Measurements from ENCODE around the gene RAB14.

The RAB14 gene

DNA sequence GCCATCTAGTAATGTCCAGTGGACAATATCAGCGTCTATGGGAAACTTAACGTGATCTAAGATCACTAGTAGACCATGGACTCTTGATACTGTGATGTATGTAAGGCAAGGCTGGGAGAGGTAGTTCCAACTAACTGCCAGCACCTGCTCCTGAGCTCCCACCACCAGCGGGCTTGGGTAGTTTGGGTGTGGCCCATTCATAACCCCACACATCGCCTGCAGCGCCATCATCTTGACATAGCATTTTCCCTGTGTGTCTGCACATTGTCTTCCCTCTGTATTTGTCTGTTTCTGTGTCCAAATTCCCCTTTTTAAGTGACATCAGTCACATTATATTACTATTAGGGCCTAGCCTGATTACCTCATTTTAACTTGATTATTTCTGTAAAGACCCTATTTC, 38.2 kb upstream of the RAB14 start:
- TF ChIP-seq, protein P1, sequence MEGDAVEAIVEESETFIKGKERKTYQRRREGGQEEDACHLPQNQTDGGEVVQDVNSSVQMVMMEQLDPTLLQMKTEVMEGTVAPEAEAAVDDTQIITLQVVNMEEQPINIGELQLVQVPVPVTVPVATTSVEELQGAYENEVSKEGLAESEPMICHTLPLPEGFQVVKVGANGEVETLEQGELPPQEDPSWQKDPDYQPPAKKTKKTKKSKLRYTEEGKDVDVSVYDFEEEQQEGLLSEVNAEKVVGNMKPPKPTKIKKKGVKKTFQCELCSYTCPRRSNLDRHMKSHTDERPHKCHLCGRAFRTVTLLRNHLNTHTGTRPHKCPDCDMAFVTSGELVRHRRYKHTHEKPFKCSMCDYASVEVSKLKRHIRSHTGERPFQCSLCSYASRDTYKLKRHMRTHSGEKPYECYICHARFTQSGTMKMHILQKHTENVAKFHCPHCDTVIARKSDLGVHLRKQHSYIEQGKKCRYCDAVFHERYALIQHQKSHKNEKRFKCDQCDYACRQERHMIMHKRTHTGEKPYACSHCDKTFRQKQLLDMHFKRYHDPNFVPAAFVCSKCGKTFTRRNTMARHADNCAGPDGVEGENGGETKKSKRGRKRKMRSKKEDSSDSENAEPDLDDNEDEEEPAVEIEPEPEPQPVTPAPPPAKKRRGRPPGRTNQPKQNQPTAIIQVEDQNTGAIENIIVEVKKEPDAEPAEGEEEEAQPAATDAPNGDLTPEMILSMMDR (IDR thresholded peaks at IDR 0.05; ENCODE audit: low read depth, low read length) = no peak

DNA sequence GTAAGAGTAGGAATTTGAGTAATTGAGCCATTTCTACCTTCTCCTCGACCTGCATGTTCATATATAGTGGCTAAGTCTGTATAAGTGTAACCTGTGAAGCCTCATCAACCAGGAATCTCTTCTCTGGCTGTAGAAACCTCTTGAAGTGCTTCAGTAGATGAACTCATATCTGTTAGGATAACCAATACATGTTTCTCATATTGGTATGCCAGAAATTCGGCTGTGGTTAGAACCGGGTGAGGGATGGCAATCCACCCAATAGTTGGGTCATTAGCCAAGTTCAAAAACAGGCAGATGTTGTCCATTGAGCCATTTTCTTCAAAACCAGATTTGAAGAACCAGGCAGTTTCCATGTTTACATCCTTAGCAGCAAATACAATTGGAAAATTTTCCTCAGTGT, 37.4 kb upstream of the RAB14 start:
- TF ChIP-seq, protein P1 (IDR thresholded peaks at IDR 0.05; ENCODE audit: low read depth, low read length) = no peak

More for the DNA sequence above, 38.2 kb upstream of the RAB14 start:
- DNase-seq (ENCODE audit: extremely low read depth, low read depth) = no peak

DNA sequence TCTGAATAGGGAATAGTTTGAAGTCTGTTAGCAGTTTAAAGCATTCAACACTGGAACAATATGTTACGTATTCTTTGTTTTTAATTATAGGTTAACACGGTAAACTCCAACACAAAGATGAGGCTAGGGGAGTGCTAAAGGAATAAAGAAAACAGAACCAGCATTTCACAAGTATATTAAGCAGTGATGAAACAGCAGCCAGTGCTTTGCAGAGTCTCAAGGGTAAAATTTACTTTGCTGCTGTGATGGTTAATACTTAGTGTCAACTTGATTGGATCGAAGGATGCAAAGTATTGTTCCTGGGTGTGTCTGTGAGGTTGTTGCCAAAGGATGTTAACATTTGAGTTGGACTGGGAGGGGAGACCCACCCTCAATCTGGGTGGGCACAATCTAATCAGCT, 36.2 kb upstream of the RAB14 start:
- TF ChIP-seq, protein P1 (IDR thresholded peaks at IDR 0.05; ENCODE audit: low read depth, low read length) = no peak
- DNase-seq (ENCODE audit: extremely low read depth, low read depth) = no peak

More for the DNA sequence above, 37.4 kb upstream of the RAB14 start:
- DNase-seq (ENCODE audit: extremely low read depth, low read depth) = no peak

DNA sequence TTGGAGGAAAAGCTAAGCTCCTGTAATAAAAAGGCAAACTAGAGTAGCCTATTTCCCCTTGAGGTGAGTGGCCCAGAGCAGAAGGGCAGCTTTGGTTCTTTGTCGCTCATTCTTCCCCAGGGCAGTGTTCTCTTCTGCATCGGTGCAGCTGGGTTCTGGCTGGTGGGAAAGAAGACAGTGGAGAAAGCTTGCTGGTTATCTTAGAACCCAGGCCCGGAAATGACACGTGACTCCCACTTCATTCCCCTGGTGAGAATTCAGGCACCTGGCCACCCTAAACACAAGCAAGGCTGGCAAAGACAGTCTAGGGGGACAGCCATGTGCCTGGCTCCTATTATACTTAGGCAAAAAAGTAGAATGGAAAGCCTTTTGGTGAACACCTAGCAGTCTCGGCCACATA, 33.8 kb upstream of the RAB14 start:
- no peak for DNase-seq (ENCODE audit: extremely low read depth, low read depth)
- TF ChIP-seq, protein P1 (IDR thresholded peaks at IDR 0.05; ENCODE audit: low read depth, low read length) = no peak

DNA sequence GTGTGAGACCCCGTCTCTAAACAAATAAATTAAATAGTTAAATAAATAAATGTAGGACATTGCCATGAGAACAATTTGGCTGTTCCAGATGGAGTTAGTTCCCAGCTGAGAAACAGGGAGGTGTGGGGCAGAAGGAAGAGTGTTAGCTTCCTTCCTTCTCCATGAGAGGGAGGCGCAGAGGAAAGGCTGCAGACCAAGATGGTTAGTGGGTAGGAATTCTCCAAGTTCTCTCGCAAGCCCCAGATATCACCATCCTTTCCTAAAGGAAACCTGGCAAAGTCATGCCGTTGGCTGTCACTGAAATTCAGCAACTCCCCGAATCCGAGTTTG, 33.1 kb upstream of the RAB14 start:
- TF ChIP-seq, protein P1 (IDR thresholded peaks at IDR 0.05; ENCODE audit: low read depth, low read length) = no peak
- DNase-seq (ENCODE audit: extremely low read depth, low read depth) = no peak

DNA sequence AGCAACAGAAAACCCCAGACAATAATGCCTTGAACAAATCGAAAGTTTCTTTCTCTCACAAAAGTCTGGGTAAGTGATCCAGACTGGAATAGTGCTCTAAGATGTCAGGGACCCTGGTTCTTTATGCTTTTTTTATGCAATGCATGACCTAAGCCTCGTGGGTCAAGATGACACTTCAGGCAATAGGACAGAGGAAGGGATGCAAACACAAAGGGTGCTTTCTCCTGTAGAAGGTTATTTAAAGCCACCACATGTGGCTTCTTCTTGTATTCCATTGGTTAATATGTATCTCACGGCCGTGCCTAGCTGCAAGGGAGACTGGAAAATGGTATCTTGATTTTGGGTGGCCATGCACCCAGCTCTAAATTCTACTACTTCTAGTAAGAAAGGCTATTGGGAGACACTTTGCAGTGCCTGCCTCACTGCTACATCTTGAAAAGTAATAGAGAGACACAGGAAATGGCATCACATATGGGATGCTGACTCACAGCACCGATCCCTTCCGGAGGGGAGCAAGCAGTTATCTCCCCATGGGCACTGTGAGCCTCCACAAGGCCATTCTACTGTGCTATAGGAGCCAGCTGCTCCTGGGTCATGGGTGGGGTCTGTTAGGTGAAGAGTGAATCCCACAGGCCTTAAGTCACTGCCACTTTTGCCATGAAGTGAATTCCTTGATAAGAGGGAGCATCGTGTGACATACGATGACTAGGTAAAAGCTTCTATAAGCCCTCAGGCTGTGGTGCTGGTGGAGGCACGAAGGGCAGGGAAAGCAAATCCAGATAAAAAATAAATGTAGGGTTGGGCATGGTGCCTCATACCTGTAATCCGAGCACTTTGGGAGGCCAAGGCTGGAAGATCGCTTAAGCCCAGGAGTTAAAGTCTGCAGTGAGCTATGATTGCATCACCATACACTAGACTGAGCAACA, 32.5 kb upstream of the RAB14 start:
- DNase-seq (ENCODE audit: extremely low read depth, low read depth) = no peak
- TF ChIP-seq, protein P1 (IDR thresholded peaks at IDR 0.05; ENCODE audit: low read depth, low read length) = no peak

DNA sequence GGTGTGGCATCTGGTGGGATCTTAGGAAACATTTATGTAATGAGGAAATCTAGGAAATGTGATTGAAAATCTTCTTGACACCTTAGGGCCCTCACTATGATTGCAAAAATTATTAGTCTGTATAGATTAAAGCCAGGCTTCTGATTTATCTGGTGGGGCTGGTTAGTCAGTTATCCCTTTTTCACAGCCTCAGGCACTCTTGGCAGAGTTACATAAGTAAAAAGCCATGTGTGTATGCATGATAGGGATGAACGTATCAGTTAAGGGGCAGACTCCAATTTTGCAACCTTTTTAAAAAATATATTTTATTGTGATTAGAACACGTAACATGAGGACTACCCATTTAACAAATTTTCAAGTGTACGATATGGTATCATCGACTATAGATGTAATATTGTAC, 30.6 kb upstream of the RAB14 start:
- DNase-seq (ENCODE audit: extremely low read depth, low read depth) = no peak
- TF ChIP-seq, protein P1 (IDR thresholded peaks at IDR 0.05; ENCODE audit: low read depth, low read length) = no peak
